ENCODE data around the gene PTPRK.

GRCh38 chr6:128410584-128410983, 109.8 kb downstream of the PTPRK start:
- TF ChIP-seq CTCF (IDR thresholded peaks at IDR 0.05 in 4 of 5, conservative IDR thresholded peaks at IDR 0.05 in 1 of 5): no peak
- TF ChIP-seq POLR2A (IDR thresholded peaks at IDR 0.05): no peak
